SHP77 (cell line): ENCODE data around the gene ACTN3.

Experiments used
- DNase-seq, 2 experiments: peaks; one replicate each; lab custom pipeline; 2025; lab: John Stamatoyannopoulos, UW

ACTN3 gene

DNA sequence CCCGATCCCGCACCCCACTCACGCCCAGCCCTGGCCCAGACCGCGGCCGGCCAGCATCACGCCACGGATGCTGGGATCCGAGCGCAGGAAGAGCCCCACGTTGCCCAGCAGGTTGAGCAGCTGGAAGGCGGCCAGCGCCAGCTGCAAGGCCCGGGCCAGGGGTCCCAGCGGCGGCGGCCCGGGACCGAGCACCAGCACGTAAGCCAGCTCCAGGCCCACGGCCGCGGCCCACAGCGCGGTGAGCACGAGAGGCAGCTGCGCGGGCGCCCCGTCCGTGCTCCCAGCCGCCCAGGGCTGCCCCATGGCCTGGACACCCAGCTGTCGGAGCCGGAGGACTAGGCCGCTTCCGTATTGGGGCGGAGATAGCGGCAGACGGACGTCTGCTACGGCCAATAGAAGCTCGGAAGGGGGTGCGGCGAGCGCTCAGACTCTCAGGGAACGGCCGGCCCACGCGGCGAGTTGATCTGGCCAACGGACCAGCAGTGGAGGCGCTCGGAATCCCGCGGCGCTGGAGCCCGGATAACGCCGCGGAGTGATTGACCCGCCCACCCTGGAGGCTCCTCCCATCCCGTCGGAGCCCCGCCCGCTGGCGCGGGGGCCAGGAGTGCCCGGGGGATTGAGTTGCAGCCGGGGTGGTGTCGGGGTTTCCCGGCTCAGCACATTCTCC, 869 bp upstream of the ACTN3 start, which contains the start of gene ZDHHC24:
Gene ZDHHC24, minus strand, starts transcription at position 348 of the 667 bp plus-strand sequence. Its CDS starts 45 bp downstream, at position 303.
- DNase-seq: peak; percentile 98

GRCh38 chr11:66546966-66547661, 411 bp downstream of the ACTN3 start:
- no peak for DNase-seq

GRCh38 chr11:66547662-66548009, 933 bp downstream of the ACTN3 start:
- DNase-seq: no peak

GRCh38 chr11:66548041-66548440, 1.3 kb downstream of the ACTN3 start:
- DNase-seq: no peak

DNA sequence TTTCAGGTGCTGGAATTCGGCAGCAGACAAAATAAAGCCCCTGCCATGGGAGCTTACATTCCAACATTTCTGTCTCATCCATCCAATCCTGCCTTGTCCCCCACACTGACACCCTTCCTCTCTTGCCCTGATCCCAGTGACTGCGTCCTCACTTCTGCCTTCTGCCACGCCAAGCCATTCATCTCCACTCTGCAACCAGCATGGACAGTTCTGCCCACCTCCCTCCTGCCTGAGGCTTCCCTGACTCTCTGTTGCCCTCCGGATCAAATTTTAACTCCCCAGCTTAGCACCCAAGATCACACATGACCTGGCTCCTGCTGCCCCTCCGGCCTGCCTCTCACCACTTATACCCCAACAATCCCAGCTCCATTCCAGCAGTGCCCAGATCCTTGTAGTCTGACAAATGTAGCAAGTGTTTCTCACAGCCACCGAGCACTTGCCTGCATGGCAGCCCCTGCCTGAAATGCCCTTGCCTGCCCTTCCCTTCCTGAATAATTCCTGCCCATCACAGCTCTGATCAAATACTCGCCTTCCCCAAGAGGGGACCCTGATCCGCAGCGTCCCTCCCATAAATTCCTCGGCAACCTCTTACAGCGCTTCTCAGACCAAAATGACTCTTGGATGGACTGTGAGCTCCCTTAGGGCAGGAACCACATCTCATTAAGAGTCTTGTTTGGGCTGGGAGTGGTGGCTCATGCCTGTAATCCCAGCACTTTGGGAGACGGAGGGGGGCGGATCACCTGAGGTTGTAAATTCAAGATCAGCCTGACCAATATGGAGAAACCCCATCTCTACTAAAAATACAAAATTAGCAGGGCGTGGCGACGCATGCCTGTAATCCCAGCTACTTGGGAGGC, 2.3 kb downstream of the ACTN3 start:
- DNase-seq: no peak

GRCh38 chr11:66549696-66550095, 3.0 kb downstream of the ACTN3 start:
- DNase-seq: no peak

DNA sequence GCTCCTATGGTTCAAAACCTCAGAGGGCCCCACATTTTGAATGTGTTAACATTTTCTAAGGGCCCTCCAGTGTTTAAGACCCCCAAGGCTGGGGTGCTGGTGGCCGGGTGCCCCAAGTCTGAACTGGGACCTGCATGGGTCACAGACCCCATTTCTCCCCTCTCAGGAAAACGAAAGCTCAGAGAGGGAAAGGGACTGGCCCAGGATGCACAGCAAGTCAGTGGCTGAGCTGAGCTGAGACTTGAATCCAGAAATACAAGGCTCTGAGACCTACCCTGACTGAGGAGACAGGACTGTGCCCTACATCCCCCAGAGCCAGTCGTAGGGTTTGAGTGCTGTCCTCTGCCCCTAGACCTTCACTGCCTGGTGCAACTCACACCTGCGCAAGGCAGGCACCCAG, 4.2 kb downstream of the ACTN3 start:
- DNase-seq: no peak

DNA sequence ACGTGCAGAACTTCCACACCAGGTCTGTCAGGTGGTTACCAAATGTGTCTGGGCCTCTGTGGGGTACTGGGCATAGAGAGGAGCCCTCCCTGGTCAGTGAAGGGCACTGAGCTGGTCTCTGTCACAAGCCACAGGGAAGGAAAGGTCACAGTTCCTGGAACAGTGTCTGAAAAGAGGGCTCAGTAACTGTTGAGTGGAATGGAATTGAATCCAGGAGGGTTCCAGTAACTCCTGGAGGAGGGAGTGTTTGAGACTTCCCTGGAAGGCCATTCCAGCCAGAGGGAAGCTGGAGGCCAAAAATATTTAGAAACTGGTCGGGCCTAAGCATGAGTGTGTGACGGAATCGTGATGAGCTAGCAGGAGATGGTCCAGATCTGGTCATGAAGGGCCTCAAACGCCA, 7.9 kb downstream of the ACTN3 start:
- DNase-seq: no peak

DNA sequence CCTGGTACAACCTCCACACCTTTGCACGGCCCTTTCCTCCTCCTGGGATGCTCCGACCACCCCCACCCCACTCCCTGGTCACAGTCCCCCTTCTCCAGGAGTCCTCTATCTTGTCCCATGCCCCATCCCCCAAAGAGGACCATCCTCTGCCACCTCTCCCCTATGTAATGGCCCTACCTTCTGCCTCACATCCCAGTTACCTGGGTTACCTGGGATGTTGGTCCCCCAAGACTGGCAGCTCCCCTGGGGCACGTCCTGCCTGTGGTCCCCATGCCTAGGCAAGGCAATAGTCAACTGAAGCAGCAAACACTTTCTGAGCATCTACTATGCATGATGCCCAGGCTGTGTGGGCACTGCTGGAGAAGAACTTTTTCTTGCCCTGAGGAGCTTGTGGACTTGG, 8.7 kb downstream of the ACTN3 start:
- DNase-seq: no peak

- DNase-seq: peak; percentile 80 to 87
Observed at GRCh38 chr11:66556086-66556485, 9.4 kb downstream of the ACTN3 start.

- peak; percentile 49 to 73 for DNase-seq
Observed at GRCh38 chr11:66557733-66558326, 11.1 kb downstream of the ACTN3 start.

DNA sequence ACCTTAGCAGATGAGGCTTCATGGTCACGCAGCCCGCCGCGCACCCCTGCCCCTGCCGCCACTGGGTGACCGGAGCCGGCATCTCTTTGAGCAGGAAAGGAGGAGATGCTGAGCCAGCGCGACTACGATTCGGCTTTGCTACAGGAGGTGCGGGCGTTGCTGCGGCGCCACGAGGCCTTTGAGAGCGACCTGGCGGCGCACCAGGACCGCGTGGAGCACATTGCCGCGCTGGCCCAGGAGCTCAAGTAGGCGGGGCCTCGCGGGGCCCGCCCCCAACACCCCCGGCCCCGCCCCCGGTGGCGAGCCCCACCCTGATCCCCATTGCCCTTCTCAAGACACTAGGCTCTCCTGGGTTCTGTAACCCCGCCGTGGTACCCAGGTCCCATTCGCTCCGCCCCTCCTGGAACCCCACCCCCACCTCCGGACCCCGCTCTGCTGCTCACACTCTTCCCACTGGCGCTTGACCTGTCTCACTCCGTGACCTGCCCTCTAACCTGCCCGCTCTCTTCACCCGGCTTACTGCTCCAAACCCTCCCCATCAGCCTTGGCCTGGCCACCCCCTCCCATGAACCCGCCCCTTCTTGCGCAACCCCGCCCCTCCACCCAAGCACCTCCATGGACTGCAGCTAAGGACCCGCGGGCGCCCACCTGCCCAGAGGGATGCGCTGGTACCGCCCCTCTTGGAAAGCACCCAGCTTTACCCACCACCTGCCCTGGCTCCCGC, 12.6 kb downstream of the ACTN3 start:
- peak in 1 of 2 experiments; percentile 44 for DNase-seq

DNA sequence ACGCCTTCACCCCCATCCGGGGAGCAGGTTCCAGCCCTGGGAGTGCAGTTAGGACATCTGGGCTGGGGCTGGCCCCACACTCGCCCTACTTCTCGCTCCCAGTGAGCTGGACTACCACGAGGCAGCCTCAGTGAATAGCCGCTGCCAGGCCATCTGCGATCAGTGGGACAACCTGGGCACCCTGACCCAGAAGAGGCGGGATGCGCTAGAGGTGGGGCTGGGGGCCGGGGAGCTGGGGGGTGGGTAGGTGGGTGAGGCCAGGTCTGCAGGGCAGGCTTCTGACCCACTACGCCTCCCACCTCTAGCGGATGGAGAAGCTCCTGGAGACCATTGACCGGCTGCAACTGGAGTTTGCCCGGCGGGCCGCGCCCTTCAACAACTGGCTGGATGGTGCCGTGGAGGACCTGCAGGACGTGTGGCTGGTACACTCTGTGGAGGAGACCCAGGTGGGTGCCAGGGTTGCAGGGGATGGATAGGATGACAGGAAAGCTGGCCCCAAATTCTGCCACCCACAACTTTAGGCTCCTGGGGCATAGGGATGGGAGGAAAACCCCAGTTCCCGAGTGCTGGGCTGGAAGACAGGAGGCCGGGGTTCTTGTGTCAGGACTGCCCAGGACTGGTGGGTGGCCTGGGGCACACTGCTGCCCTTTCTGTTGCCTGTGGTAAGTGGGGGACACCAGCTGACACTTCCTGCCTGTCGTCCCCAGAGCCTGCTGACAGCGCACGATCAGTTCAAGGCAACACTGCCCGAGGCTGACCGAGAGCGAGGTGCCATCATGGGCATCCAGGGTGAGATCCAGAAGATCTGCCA, 13.4 kb downstream of the ACTN3 start:
- no peak for DNase-seq

GRCh38 chr11:66561178-66561974, 14.7 kb downstream of the ACTN3 start:
- peak in 1 of 2 experiments; percentile 65 for DNase-seq

- no peak for DNase-seq
Observed at GRCh38 chr11:66561975-66562248, 15.2 kb downstream of the ACTN3 start.

DNA sequence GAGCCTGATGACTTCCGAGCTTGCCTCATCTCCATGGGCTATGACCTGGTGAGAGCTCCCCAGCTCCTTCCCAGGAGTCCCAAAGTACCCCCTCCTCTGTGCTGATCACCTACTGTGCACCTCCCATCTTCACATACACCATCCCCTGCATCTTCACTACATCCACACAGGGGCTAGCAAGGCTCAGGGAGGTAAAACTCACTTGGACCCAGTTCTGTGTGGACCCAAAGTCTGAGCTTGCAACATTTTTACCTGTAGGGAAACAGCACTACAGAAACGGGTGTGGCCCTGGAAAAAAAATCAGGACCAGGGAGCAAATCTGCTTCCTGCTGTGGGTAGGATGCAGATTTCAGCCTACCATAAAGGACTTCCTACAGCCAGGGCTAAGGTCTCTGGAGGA, 15.6 kb downstream of the ACTN3 start:
- DNase-seq: no peak

DNA sequence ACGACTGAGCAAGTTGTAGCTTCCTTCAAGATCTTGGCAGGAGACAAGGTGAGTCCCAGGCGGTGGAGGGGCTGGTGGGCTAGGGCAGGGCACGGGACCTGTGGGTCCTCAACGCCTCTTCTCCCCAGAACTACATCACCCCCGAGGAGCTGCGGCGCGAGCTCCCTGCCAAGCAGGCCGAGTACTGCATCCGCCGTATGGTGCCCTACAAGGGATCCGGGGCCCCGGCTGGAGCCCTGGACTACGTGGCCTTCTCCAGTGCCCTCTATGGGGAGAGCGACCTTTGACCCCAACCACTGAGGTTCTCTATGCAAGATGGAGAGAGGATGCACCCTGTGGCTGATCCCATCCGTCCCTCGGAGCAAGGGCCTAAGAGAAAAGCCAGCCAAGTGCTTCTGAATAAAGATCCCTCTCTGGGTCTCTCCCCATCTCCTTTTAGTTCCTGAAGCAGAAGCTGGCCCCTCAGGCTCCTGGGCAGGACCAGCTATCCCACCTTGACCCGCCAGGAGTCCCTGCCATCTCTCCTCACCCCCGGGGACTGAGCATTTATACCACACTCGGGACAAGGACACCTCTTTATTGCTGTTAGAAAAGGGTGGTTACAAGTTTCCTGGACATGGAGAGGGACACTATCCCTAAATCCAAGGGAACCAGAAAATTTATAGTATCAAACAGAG, 16.3 kb downstream of the ACTN3 start:
- no peak for DNase-seq

GRCh38 chr11:66563832-66564231, 17.1 kb downstream of the ACTN3 start:
- no peak for DNase-seq

- no peak for DNase-seq
Observed at GRCh38 chr11:66564538-66564937, 17.8 kb downstream of the ACTN3 start.

DNA sequence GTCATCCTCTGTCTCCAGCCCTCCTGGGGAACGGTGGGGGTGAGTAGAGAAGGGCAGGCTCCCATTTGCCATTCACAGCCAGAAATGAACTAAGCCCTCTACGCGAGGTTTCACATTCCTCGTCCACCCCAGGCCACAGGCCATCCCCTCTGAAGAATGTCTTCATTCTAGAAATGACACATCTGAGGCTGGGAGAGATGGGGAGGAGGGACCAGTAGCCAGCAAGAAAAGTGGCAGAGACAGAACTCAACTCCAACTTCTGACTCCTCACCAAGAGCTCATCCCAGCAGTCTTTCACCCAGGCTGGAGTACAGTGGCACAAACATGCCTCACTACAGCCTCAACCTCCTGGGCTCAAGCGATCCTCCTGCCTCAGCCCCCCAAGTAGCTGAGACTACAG, 18.3 kb downstream of the ACTN3 start:
- no peak for DNase-seq
